ENCODE data around the gene CCDC192.

CCDC192 gene

DNA sequence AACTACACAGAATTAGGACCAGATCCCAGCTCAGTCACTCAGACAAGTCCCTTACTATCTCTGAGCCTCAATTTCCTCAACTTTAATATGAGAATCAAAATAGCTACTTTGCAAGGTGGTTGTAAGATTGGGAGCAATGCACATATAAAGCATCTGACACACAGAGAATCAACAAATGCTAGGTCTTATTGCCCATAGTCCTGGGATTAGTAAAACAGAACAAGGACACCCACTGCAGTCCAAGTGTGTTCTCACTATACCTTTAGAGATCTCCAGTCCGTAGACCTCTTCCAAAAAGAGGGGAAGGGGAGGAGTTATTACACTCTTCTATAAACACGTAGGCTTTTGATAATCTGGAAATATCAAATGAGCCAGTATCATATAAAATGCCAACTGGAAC is 190.0 kb downstream of the CCDC192 start:
- no peaks in the 10 kb centered on the region for H3K36me3 ChIP-seq (ENCODE audit: insufficient read depth, low read length)
- H3K9me3 ChIP-seq (ENCODE audit: low read length): no peaks in the 10 kb centered on the region
- peaks cover 10% of the 10 kb centered on the region for H3K4me1 ChIP-seq (ENCODE audit: insufficient read depth, low read length)
- no peak overlapping the region for H3K27ac ChIP-seq (ENCODE audit: low read depth, low read length)
- H3K27me3 ChIP-seq (ENCODE audit: control insufficient read depth in 1 of 2, insufficient read depth in 2 of 2, low read length in 2 of 2): no peaks in the 10 kb centered on the region
- H3K9ac ChIP-seq (ENCODE audit: low read length): no peak overlapping the region
- H3K4me3 ChIP-seq (ENCODE audit: low read depth in 1 of 2, low read length in 2 of 2): no peak overlapping the region

DNA sequence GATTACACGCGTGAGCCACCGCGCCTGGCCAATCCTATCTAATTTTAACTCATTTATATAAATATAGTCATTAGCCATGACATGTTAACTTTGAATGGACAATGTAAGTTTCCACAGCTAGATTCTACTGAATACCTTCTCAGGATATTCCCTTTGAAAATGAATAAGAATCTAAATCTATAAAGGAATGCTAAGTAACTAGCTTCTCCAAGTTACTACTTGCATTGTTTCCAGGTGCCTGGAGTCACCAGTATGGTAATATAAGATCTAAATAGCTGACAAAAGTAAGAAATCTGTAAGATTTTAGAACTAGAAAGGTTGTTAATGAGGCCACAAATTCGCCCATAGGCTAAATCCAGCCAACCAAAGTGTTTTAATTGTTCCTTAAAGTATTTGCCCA is 191.3 kb downstream of the CCDC192 start:
- Histone ChIP-seq H3K4me1 (ENCODE audit: insufficient read depth, low read length) (peaks cover 10% of the 10 kb centered on the region), H3K27ac (ENCODE audit: low read depth, low read length) (no peak overlapping the region), H3K36me3 (ENCODE audit: insufficient read depth, low read length) (no peaks in the 10 kb centered on the region), H3K9ac (ENCODE audit: low read length) (no peak overlapping the region), H3K9me3 (ENCODE audit: low read length) (no peaks in the 10 kb centered on the region), H3K27me3 (ENCODE audit: control insufficient read depth in 1 of 2, insufficient read depth in 2 of 2, low read length in 2 of 2) (no peaks in the 10 kb centered on the region), H3K4me3 (ENCODE audit: low read depth in 1 of 2, low read length in 2 of 2) (no peak overlapping the region)

DNA sequence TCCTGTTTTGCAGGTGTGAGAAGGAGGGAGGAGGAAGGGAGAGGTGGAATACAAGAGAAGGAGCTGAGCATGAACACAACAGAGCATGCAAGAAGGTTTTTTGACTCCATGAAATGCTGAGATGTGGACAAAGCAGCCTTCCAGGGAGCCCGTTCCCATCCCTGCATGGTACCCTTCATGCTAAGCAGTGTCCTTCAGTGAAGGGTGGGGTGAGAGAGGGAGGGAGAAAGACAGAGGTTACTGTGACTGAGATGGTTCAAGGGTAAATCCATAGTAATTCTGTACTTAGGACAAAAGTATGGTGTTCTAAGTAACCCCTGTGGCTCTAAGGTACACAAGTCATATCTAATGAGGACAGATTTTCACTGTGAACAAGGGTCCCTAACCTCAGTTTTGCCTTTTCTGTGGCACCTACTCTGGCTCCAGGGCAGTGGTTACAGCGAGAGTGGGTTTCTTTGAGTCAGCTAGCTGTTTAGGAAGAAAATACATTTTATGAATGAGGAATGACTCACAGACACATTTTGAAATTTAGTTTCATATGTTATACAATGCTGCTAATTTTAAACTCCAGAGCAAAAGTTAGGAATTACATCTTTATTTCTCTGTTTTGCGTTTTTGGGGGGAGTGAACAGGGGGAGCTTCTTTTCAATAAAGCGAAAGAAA is 195.5 kb downstream of the CCDC192 start:
- Histone ChIP-seq H3K27me3 (ENCODE audit: control insufficient read depth in 1 of 2, insufficient read depth in 2 of 2, low read length in 2 of 2) (no peaks in the 10 kb centered on the region), H3K9me3 (ENCODE audit: low read length) (no peaks in the 10 kb centered on the region), H3K4me1 (ENCODE audit: insufficient read depth, low read length) (no peaks in the 10 kb centered on the region), H3K36me3 (ENCODE audit: insufficient read depth, low read length) (no peaks in the 10 kb centered on the region), H3K27ac (ENCODE audit: low read depth, low read length) (no peak overlapping the region), H3K4me3 (ENCODE audit: low read depth in 1 of 2, low read length in 2 of 2) (no peak overlapping the region), H3K9ac (ENCODE audit: low read length) (no peak overlapping the region)

DNA sequence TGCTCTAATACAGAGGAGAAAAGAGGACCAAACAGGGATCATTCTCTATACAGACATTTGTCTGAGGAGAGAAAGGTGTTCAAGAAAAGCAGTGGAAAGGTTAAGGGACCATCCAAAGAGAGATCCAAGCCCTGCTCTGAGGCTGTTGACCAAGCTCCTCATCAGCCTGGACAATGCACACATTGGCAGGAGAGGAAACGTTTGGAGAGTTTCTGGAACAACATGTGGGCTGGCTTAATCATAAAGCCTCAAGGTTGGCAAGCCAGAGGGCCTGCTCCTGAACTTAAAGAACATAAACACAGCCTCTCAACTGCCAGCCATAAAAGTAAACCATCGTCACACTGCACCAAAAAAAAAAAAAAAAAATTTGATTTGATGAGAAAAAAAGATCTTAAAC is 196.0 kb downstream of the CCDC192 start:
- Histone ChIP-seq H3K27me3 (ENCODE audit: control insufficient read depth in 1 of 2, insufficient read depth in 2 of 2, low read length in 2 of 2) (no peaks in the 10 kb centered on the region), H3K4me3 (ENCODE audit: low read depth in 1 of 2, low read length in 2 of 2) (no peak overlapping the region), H3K27ac (ENCODE audit: low read depth, low read length) (no peak overlapping the region), H3K9me3 (ENCODE audit: low read length) (no peaks in the 10 kb centered on the region), H3K9ac (ENCODE audit: low read length) (no peak overlapping the region), H3K36me3 (ENCODE audit: insufficient read depth, low read length) (no peaks in the 10 kb centered on the region), H3K4me1 (ENCODE audit: insufficient read depth, low read length) (no peaks in the 10 kb centered on the region)

DNA sequence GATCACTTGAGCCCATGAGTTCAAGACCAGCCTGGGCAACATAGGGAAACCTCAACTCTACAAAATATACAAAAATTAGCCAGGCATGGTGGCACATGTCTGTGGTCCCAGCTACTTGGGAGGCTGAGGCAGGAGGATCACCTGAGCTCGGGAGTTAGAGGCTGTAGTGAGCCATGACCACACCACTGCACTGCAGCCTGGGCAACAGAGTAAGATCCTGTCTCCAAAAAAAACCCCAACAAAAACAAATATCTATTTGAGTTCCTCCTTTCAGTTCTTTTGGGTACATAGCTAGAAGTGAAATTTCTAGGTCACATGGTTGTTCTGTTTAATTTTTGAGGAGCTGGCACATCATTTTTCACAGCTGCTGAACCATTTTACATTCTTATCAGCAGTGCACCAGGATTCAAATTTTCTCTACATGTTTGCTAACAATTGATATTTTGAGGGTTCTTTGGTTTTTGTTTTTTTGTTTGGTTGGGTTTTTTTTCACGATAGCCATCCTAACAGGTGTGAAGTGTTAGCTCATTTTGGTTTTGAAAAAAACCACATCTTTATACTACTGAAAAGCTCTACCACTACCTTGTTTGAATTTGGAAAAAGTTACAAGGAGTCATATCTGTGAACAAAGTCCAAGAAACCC is 203.5 kb downstream of the CCDC192 start:
- Histone ChIP-seq H3K4me3 (ENCODE audit: low read depth in 1 of 2, low read length in 2 of 2) (no peak overlapping the region), H3K36me3 (ENCODE audit: insufficient read depth, low read length) (no peaks in the 10 kb centered on the region), H3K9ac (ENCODE audit: low read length) (no peak overlapping the region), H3K4me1 (ENCODE audit: insufficient read depth, low read length) (no peaks in the 10 kb centered on the region), H3K9me3 (ENCODE audit: low read length) (no peaks in the 10 kb centered on the region), H3K27me3 (ENCODE audit: control insufficient read depth in 1 of 2, insufficient read depth in 2 of 2, low read length in 2 of 2) (no peaks in the 10 kb centered on the region), H3K27ac (ENCODE audit: low read depth, low read length) (no peak overlapping the region)

DNA sequence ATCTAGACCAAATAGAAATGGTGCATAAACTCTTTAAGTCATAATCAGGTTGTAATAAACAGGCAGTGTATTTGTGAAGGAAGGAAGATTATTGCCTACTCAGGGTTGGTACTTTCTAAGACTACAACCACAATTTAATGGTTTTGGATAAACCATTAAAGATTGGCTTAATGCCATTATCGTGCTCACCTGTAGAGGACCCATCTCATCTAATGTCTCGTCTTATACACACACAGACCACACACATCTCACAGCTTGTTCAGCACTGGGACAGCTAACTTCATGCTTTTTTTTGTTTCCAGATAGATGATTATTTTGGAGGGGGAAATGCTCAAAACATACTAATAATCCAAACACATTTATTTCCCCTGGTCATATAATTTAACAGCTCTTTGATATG is 204.7 kb downstream of the CCDC192 start:
- Histone ChIP-seq H3K9me3 (ENCODE audit: low read length) (no peaks in the 10 kb centered on the region), H3K36me3 (ENCODE audit: insufficient read depth, low read length) (no peaks in the 10 kb centered on the region), H3K9ac (ENCODE audit: low read length) (no peak overlapping the region), H3K4me1 (ENCODE audit: insufficient read depth, low read length) (no peaks in the 10 kb centered on the region), H3K4me3 (ENCODE audit: low read depth in 1 of 2, low read length in 2 of 2) (no peak overlapping the region), H3K27ac (ENCODE audit: low read depth, low read length) (no peak overlapping the region), H3K27me3 (ENCODE audit: control insufficient read depth in 1 of 2, insufficient read depth in 2 of 2, low read length in 2 of 2) (no peaks in the 10 kb centered on the region)

DNA sequence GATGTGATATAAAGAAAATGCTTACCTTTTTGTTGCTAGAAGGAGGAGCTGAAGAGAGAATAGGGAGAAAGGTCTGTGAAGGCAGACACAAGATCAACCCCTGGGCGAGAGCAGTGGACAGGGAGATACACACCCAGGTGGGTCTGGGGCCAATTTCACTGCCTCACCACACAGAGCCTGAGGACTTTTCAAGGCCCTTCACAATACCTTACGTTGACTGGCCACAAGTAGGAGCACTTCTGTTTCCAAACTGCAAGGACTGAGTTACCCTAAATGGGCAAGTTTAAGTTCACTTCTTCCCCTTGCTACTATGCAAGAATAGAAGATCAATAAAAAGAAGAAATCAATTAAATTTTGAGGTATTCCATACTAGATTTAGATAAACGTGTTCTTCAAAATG is 205.9 kb downstream of the CCDC192 start:
- Histone ChIP-seq H3K9ac (ENCODE audit: low read length) (no peak overlapping the region), H3K4me1 (ENCODE audit: insufficient read depth, low read length) (no peaks in the 10 kb centered on the region), H3K27me3 (ENCODE audit: control insufficient read depth in 1 of 2, insufficient read depth in 2 of 2, low read length in 2 of 2) (no peaks in the 10 kb centered on the region), H3K36me3 (ENCODE audit: insufficient read depth, low read length) (no peaks in the 10 kb centered on the region), H3K9me3 (ENCODE audit: low read length) (no peaks in the 10 kb centered on the region), H3K27ac (ENCODE audit: low read depth, low read length) (no peak overlapping the region), H3K4me3 (ENCODE audit: low read depth in 1 of 2, low read length in 2 of 2) (no peak overlapping the region)

DNA sequence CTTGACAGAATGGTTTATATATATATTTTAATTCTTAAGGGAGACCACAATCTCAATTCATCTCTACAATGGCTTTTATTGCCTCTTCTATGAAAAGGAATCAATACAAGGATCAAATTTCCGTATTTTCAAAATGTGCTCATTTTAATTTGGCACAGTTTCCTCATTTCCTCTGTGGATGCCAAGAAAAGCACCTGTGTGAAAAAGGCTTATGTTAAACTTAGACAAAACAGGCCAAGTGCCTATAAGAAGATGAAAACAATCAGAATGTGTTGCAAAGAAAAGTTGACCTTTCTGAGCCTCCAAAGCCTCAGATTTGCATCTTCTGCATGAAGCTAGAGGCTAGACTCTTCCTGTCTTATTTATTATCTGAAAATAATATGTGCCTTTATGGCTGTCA is 206.6 kb downstream of the CCDC192 start:
- no peak overlapping the region for H3K9ac ChIP-seq (ENCODE audit: low read length)
- no peaks in the 10 kb centered on the region for H3K36me3 ChIP-seq (ENCODE audit: insufficient read depth, low read length)
- H3K27ac ChIP-seq (ENCODE audit: low read depth, low read length): no peak overlapping the region
- H3K9me3 ChIP-seq (ENCODE audit: low read length): no peaks in the 10 kb centered on the region
- no peaks in the 10 kb centered on the region for H3K27me3 ChIP-seq (ENCODE audit: control insufficient read depth in 1 of 2, insufficient read depth in 2 of 2, low read length in 2 of 2)
- no peaks in the 10 kb centered on the region for H3K4me1 ChIP-seq (ENCODE audit: insufficient read depth, low read length)
- H3K4me3 ChIP-seq (ENCODE audit: low read depth in 1 of 2, low read length in 2 of 2): no peak overlapping the region

DNA sequence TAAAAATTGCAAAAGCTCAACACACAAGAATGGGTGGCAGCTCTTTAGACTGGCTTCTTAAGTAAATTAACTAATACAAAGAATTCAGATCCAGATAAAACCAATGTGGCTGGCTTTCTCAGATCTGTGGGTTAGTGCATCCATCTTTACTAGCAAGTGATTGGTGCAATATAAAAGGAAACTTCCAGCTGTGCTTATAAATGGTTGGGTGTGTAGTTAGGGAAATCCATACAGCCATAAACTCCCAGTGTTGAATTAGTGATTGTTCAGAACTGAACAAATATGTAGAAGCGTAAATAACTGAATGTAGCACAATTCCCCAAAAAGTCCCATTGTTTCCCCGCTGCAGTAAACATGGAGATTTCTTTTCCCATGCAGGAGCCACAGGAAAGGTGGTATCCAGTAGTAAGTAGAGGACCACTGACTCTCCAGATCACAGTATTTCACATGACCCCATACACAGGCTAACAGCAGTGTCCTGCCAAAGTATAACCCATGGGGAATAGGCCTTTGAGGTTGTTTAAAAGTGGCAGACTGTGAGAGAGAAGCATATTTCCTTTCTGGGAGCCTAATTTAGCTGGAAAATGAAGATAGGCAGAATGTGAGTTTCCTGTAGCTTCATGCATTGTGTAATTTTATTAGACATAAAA is 207.2 kb downstream of the CCDC192 start:
- Histone ChIP-seq H3K36me3 (ENCODE audit: insufficient read depth, low read length) (no peaks in the 10 kb centered on the region), H3K9me3 (ENCODE audit: low read length) (no peaks in the 10 kb centered on the region), H3K27me3 (ENCODE audit: control insufficient read depth in 1 of 2, insufficient read depth in 2 of 2, low read length in 2 of 2) (no peaks in the 10 kb centered on the region), H3K9ac (ENCODE audit: low read length) (no peak overlapping the region), H3K4me1 (ENCODE audit: insufficient read depth, low read length) (no peaks in the 10 kb centered on the region), H3K27ac (ENCODE audit: low read depth, low read length) (no peak overlapping the region), H3K4me3 (ENCODE audit: low read depth in 1 of 2, low read length in 2 of 2) (no peak overlapping the region)

DNA sequence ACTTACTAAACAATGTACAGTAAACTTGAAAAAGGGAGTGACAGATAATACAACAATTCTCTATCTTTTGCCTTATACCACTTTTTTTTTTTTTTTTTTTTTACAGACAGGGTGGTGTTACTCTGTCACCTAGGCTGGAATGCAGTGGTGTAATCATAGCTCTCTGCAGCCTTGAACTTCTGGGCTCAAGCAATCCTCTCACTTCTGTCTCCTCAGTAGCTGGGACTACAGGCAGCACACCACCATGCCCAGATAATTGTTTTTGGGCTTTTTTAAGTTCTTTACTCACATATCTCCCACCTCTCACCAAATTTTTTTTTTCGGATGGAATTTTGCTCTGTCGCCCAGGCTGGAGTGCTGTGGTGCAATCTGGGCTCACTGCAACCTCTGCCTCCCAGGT is 208.4 kb downstream of the CCDC192 start:
- Histone ChIP-seq H3K9ac (ENCODE audit: low read length) (no peak overlapping the region), H3K27ac (ENCODE audit: low read depth, low read length) (no peak overlapping the region), H3K9me3 (ENCODE audit: low read length) (no peaks in the 10 kb centered on the region), H3K4me1 (ENCODE audit: insufficient read depth, low read length) (peaks cover 2% of the 10 kb centered on the region), H3K27me3 (ENCODE audit: control insufficient read depth in 1 of 2, insufficient read depth in 2 of 2, low read length in 2 of 2) (no peaks in the 10 kb centered on the region), H3K36me3 (ENCODE audit: insufficient read depth, low read length) (no peaks in the 10 kb centered on the region), H3K4me3 (ENCODE audit: low read depth in 1 of 2, low read length in 2 of 2) (no peak overlapping the region)

DNA sequence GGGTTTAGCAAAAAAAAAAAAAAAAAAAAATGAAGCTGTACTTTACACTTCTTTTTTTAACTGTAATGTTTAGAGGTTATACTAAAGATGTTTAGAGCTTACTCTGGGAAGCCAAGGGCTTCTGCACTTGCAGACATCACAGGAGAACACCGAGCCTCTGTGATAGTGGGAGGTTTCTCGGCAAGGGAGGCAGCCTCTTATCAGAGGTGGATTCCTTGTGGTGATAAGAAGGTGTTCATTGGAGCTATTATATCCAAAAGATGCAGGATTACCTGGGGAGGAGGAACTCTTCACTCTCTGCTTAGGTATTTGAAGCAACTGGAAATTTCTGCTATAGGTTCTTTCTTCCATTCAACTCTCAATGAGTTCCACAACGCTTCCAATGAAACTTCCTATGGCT is 209.2 kb downstream of the CCDC192 start:
- Histone ChIP-seq H3K27me3 (ENCODE audit: control insufficient read depth in 1 of 2, insufficient read depth in 2 of 2, low read length in 2 of 2) (no peaks in the 10 kb centered on the region), H3K4me1 (ENCODE audit: insufficient read depth, low read length) (peaks cover 7% of the 10 kb centered on the region), H3K36me3 (ENCODE audit: insufficient read depth, low read length) (no peaks in the 10 kb centered on the region), H3K27ac (ENCODE audit: low read depth, low read length) (no peak overlapping the region), H3K9me3 (ENCODE audit: low read length) (no peaks in the 10 kb centered on the region), H3K4me3 (ENCODE audit: low read depth in 1 of 2, low read length in 2 of 2) (no peak overlapping the region), H3K9ac (ENCODE audit: low read length) (no peak overlapping the region)
